ENCODE measurements around the gene ZDBF2. TPM values are rescaled to one million over a fixed set of nuclear protein-coding genes. Genes with fewer than 3 reads are reported as not detected.

The ZDBF2 gene
- polyA plus RNA-seq, 1 donor (not counting 4 experiments of a cell fraction or from before 2014, with no cell fraction given), result 4.1 TPM

DNA sequence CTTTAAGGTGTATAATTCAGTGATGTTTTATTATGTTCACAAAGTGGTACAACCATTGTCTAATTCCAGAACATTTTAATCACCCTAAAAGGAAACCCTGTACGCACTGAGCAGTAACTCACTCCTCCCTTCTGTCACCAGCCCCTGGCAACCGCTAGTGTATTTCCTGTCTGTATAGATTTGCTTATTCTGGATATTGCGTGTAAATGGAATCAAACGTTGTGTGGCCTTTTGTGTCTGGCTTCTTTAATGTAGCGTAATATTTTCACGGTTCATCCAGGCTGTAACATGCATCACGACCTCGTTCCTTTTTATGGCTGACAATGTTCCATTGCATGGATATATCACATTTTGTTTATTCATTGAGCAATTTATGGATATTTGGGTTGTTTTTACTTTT lies 8.3 kb downstream of the ZDBF2 start:
- H3K9ac ChIP-seq (ENCODE audit: control insufficient read depth, extremely low read depth, insufficient read depth, low read length), result no peak overlapping the region
- no peak overlapping the region for H3K4me2 ChIP-seq (ENCODE audit: control insufficient read depth, extremely low read depth, insufficient read depth, low read depth, low read length)
- H2AFZ ChIP-seq (ENCODE audit: control insufficient read depth, low read length), result no peak overlapping the region
- FAIRE-seq (no peak), DNase-seq (ENCODE audit: low read depth, low spot score) (no peak)
- H3K4me1 ChIP-seq (ENCODE audit: control insufficient read depth, extremely low read depth, insufficient read depth, low read length), result no peaks in the 10 kb centered on the region
- H3K79me2 ChIP-seq (ENCODE audit: control insufficient read depth, insufficient read depth, low read length), result no peaks in the 10 kb centered on the region
- no peaks in the 10 kb centered on the region for H3K9me3 ChIP-seq (ENCODE audit: control insufficient read depth, low read depth, low read length)
- H3K9me1 ChIP-seq (ENCODE audit: control insufficient read depth, extremely low read depth, insufficient read depth, low read length), result no peaks in the 10 kb centered on the region
- TF ChIP-seq, protein P1, sequence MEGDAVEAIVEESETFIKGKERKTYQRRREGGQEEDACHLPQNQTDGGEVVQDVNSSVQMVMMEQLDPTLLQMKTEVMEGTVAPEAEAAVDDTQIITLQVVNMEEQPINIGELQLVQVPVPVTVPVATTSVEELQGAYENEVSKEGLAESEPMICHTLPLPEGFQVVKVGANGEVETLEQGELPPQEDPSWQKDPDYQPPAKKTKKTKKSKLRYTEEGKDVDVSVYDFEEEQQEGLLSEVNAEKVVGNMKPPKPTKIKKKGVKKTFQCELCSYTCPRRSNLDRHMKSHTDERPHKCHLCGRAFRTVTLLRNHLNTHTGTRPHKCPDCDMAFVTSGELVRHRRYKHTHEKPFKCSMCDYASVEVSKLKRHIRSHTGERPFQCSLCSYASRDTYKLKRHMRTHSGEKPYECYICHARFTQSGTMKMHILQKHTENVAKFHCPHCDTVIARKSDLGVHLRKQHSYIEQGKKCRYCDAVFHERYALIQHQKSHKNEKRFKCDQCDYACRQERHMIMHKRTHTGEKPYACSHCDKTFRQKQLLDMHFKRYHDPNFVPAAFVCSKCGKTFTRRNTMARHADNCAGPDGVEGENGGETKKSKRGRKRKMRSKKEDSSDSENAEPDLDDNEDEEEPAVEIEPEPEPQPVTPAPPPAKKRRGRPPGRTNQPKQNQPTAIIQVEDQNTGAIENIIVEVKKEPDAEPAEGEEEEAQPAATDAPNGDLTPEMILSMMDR (optimal IDR thresholded peaks at IDR 0.05 in 1 of 3, IDR thresholded peaks at IDR 0.05 in 1 of 3, conservative IDR thresholded peaks at IDR 0.05 in 1 of 3; ENCODE audit: extremely low read depth in 1 of 3, insufficient read depth in 2 of 3, low read length in 3 of 3), result no peak
- no peak for TF ChIP-seq EZH2 (IDR thresholded peaks at IDR 0.05; ENCODE audit: low read length)
- H3K27me3 ChIP-seq (ENCODE audit: control insufficient read depth, extremely low read depth, insufficient read depth, low read length), result no peaks in the 10 kb centered on the region
- no peak overlapping the region for H3K27ac ChIP-seq (ENCODE audit: control insufficient read depth, insufficient read depth, low read length)
- peaks cover 0 to 2% of the 10 kb centered on the region in 2 experiments for H3K36me3 ChIP-seq (ENCODE audit: control insufficient read depth in 2 of 2, extremely low read depth in 1 of 2, insufficient read depth in 2 of 2, low read length in 2 of 2)
- no peak overlapping the region for H3K4me3 ChIP-seq (ENCODE audit: control insufficient read depth in 2 of 3, extremely low read depth in 1 of 3, insufficient read depth in 2 of 3, low read depth in 1 of 3, low read length in 3 of 3)
- dilution Hi-C loops (cut with MboI; ENCODE audit: extremely low pct_ligation_motif_present, low sequenced_read_pairs), result no loop called here
- H4K20me1 ChIP-seq (ENCODE audit: control insufficient read depth, extremely low read depth, insufficient read depth, low read length), result no peaks in the 10 kb centered on the region

DNA sequence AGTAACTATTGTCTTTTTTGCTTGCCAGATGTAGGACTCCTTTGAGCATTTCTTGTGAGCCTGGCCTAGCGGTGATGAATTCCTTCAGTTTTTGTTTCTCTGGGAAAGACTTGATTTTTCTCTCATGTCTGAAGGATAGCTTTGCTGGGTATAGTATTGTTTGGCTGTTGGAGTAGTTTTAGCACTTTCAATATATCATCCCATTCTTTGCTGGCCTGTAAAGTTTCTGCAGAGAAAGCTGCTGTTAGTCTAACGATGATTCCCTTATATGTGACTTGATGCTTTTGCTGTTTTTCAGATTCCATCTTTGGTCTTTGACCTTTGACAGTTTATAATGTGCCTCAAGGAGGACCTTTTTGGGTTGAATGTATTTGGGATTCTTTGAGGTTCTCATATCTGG lies 12.7 kb downstream of the ZDBF2 start:
- Histone ChIP-seq H3K9ac (ENCODE audit: control insufficient read depth, extremely low read depth, insufficient read depth, low read length) (no peak overlapping the region), H4K20me1 (ENCODE audit: control insufficient read depth, extremely low read depth, insufficient read depth, low read length) (no peaks in the 10 kb centered on the region), H3K27ac (ENCODE audit: control insufficient read depth, insufficient read depth, low read length) (no peak overlapping the region), H3K4me2 (ENCODE audit: control insufficient read depth, extremely low read depth, insufficient read depth, low read depth, low read length) (no peak overlapping the region), H3K9me1 (ENCODE audit: control insufficient read depth, extremely low read depth, insufficient read depth, low read length) (no peaks in the 10 kb centered on the region), H3K79me2 (ENCODE audit: control insufficient read depth, insufficient read depth, low read length) (no peaks in the 10 kb centered on the region), H3K4me1 (ENCODE audit: control insufficient read depth, extremely low read depth, insufficient read depth, low read length) (no peaks in the 10 kb centered on the region), H3K36me3 (ENCODE audit: control insufficient read depth in 2 of 2, extremely low read depth in 1 of 2, insufficient read depth in 2 of 2, low read length in 2 of 2) (peaks cover 0 to under 1% of the 10 kb centered on the region in 2 experiments), H3K27me3 (ENCODE audit: control insufficient read depth, extremely low read depth, insufficient read depth, low read length) (no peaks in the 10 kb centered on the region), H2AFZ (ENCODE audit: control insufficient read depth, low read length) (no peak overlapping the region), H3K9me3 (ENCODE audit: control insufficient read depth, low read depth, low read length) (no peaks in the 10 kb centered on the region), H3K4me3 (ENCODE audit: control insufficient read depth in 2 of 3, extremely low read depth in 1 of 3, insufficient read depth in 2 of 3, low read depth in 1 of 3, low read length in 3 of 3) (no peak overlapping the region)
- dilution Hi-C loops (cut with MboI; ENCODE audit: extremely low pct_ligation_motif_present, low sequenced_read_pairs), result no loop called here
- FAIRE-seq (no peak), DNase-seq (ENCODE audit: low read depth, low spot score) (no peak)
- TF ChIP-seq, protein P1 (optimal IDR thresholded peaks at IDR 0.05 in 1 of 3, IDR thresholded peaks at IDR 0.05 in 1 of 3, conservative IDR thresholded peaks at IDR 0.05 in 1 of 3; ENCODE audit: extremely low read depth in 1 of 3, insufficient read depth in 2 of 3, low read length in 3 of 3), result no peak
- TF ChIP-seq EZH2 (IDR thresholded peaks at IDR 0.05; ENCODE audit: low read length), result no peak

Data from keratinocyte (primary cell).